Measurements from ENCODE around the gene FMOD. TPM values are rescaled to one million over a fixed set of nuclear protein-coding genes. Genes with fewer than 3 reads are reported as not detected.

The FMOD gene
- total RNA-seq, 6 experiments from 2014 or later: 2.7 to 9.0 (median 3.8) TPM

DNA sequence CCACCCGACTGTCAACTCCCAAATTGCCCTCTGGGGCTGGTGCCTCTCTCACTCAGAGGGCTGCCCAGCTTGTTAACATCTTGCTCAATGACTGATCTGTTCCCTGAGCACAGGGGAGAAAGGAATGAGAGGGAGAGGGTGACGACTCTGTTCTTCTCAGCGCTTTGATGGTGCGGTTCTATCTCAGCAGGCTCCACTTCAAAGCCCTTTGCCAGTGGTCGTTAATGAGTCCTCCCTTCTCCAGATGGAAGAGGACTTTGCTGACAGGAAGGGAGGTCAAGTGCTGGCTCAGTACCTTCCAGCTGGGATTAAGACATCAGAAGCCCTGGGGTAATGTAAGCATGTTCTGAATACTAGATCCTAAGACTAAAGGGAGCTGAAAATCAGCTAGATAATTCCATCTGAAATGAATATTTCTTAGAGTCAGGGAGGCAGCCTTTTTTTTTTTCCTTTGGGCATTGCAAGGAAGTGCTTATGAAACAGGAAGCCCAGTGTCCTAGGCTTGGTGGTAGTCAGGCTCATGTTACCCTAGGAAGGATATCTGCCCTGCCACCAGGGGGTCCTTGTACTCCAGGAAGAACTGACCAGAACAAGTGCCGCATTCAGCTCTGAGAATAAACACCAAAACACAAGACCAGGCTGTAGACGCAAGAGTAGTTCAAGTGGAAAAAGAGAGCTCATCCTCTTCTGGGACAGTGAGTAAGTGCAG is 4.7 kb downstream of the FMOD start:
- no peak for TF ChIP-seq POLR2A (IDR thresholded peaks at IDR 0.05)
- TF ChIP-seq, protein P1, sequence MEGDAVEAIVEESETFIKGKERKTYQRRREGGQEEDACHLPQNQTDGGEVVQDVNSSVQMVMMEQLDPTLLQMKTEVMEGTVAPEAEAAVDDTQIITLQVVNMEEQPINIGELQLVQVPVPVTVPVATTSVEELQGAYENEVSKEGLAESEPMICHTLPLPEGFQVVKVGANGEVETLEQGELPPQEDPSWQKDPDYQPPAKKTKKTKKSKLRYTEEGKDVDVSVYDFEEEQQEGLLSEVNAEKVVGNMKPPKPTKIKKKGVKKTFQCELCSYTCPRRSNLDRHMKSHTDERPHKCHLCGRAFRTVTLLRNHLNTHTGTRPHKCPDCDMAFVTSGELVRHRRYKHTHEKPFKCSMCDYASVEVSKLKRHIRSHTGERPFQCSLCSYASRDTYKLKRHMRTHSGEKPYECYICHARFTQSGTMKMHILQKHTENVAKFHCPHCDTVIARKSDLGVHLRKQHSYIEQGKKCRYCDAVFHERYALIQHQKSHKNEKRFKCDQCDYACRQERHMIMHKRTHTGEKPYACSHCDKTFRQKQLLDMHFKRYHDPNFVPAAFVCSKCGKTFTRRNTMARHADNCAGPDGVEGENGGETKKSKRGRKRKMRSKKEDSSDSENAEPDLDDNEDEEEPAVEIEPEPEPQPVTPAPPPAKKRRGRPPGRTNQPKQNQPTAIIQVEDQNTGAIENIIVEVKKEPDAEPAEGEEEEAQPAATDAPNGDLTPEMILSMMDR (IDR thresholded peaks at IDR 0.05): no peak
- Histone ChIP-seq H3K4me1 (peaks cover 0 to 2% (median 0%) of the 10 kb centered on the region in 4 donors), H3K4me3 (no peak overlapping the region), H3K9me3 (no peaks in the 10 kb centered on the region), H3K27ac (no peak overlapping the region), H3K27me3 (no peaks in the 10 kb centered on the region), H3K36me3 (no peaks in the 10 kb centered on the region)
- DNase-seq (no peak), ATAC-seq (no peak)
- intact Hi-C loops (cut with DNase I): loop anchor here in 1 of 2 donors (5.0 kb wide), 1 partner anchor 146 kb away; the partner anchor contains the start of gene OPTC
- 21% methylated on average over 2 of the region's 7 CpGs for WGBS (ENCODE audit: insufficient coverage, low coverage, low lambda C conversion rate, missing lambda C conversion rate)

DNA sequence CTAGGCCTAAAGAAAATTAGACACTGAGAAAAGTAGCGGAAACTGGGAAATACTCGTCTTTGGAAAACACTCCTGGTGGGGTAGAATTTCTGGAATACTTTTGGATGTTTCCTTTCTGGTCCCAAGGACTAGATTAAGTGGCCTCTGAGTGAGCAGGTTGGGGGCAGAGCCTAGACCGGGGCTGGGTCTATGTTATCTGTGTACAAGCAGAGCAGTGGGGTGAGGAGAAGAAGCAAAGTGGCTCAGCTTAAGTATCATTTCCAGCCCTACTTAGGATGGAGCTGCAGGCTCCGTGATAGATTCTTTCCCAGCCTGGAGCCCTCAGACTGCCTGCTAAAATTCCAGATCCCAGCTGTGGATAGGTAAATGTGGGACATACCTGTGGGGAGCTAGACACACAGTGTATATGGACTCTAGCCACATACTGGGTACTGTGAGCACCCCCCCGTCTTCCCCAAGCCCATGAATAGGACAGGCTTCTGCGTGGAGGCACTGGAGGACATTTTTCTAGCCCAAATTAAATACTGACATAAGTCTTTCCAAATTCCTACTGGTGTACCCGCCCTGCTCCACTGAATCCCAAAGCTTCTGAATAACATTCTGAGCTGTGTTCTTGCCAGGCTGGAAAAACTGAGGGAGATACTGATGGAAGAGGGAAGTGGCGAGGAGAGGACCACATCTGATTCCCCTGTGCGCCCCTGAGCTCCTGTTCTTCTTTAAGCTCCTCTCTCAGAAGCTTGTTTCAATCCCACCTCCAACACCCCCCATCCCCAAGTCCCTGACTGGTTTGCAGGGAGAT is 6.8 kb downstream of the FMOD start:
- Histone ChIP-seq H3K36me3 (no peaks in the 10 kb centered on the region), H3K4me1 (peaks cover 0 to 12% (median 2%) of the 10 kb centered on the region in 4 donors), H3K27ac (no peak overlapping the region), H3K27me3 (no peaks in the 10 kb centered on the region), H3K9me3 (no peaks in the 10 kb centered on the region), H3K4me3 (no peak overlapping the region)
- 55% methylated on average over 8 of the region's 9 CpGs for WGBS (ENCODE audit: insufficient coverage, low coverage, low lambda C conversion rate, missing lambda C conversion rate)
- intact Hi-C loops (cut with DNase I): loop anchor here in 1 of 2 donors (5.0 kb wide), 1 partner anchor 143 kb away; no protein-coding TSS in a partner anchor
- TF ChIP-seq, protein P1 (IDR thresholded peaks at IDR 0.05): no peak
- TF ChIP-seq POLR2A (IDR thresholded peaks at IDR 0.05): no peak
- ATAC-seq: no peak
- no peak for DNase-seq

DNA sequence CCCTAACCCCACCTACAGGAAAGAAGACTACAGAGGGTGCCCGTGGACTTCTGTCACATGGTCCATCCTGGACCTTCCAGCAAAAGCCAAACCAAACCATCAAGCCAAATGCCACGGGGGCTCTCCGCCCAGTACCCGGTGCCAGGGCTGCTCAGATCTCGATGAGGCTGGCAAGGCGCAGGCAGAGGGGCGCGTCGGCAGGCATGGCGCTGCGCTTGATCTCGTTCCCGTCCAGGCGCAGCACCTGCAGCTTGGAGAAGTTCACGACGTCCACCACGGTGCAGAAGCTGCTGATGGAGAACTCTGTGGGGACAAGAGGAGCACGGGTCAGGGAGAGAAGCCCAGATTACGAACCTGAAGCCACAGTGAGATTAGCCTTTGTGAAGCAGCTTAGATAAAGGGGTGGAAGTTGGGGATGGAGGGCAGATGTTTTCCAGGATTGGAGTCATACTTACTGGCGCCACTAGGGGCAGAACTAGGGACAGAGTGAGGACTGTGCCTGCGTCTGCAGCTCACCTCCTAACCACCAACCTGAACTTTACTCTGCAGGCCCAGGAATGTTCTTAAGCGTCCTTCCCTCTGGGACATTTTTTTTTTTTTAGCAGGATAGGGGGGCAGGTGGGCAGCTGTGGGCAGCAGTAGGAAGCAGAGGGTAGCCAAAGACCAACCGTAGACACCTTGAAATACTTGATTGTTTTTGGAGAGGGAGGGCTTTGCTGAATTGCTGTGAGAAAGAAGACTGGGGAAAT is 8.6 kb downstream of the FMOD start:
- intact Hi-C loops (cut with DNase I): loop anchor here in 1 of 2 donors (5.0 kb wide), 1 partner anchor 145 kb away; no protein-coding TSS in a partner anchor
- peak; percentile 76 to 81 (median 79) for ATAC-seq
- no peak for TF ChIP-seq POLR2A (IDR thresholded peaks at IDR 0.05)
- TF ChIP-seq, protein P1 (IDR thresholded peaks at IDR 0.05): peak; percentile 53 to 74 (median 61)
- 19% methylated on average over 15 of the region's 23 CpGs for WGBS (ENCODE audit: insufficient coverage, low coverage, low lambda C conversion rate, missing lambda C conversion rate)
- no peaks in the 10 kb centered on the region for H3K36me3 ChIP-seq
- H3K4me1 ChIP-seq: peaks cover 0 to 12% (median 2%) of the 10 kb centered on the region in 4 donors
- H3K9me3 ChIP-seq: no peaks in the 10 kb centered on the region
- no peaks in the 10 kb centered on the region for H3K27me3 ChIP-seq
- no peak overlapping the region for H3K27ac ChIP-seq
- H3K4me3 ChIP-seq: no peak overlapping the region
- peak in 2 of 3 donors; percentile 39 to 63 for DNase-seq

DNA sequence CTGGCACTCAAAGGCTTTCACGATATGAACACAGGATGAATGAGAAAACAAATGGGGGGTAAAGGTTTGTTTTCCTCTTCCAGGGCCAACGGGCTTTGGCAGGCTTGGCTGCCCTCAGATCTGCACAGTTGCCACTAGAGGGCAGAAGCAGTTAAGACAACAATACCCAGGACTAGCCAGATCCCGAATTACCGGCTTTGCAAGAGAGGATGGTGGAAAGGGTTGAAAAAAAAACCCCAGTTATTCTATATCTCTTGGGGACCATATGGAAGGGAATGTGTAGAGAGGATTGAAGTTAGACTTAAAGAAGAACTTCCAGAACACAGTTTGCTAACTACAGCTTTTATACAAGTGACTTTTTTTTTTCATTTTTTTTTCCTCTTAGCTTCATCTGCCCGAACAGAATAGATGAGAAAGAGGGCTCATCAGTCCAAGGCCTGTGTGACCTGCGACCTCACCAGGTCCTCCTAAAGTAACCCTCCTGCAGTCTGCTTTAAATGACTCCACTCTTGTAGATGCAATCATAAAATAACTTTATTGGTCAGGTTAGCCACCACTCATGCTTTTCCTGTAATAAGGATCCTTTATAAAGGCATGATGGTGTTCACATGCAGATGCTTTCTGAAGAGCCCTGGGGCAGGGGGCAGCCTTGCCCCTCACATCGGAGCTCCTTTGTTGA is 10.7 kb downstream of the FMOD start:
- intact Hi-C loops (cut with DNase I): loop anchor here in 1 of 2 donors (5.0 kb wide), 1 partner anchor 147 kb away; no protein-coding TSS in a partner anchor
- no peaks in the 10 kb centered on the region for H3K27me3 ChIP-seq
- DNase-seq (peak; percentile 62 to 83 (median 75)), ATAC-seq (peak; percentile 92 to 95 (median 94))
- H3K4me1 ChIP-seq: peaks cover 0 to 18% (median 2%) of the 10 kb centered on the region in 4 donors
- TF ChIP-seq, protein P1 (IDR thresholded peaks at IDR 0.05): peak; percentile 86 to 95 (median 92)
- no peak for TF ChIP-seq POLR2A (IDR thresholded peaks at IDR 0.05)
- 8% methylated on average over 7 of the region's 7 CpGs for WGBS (ENCODE audit: insufficient coverage, low coverage, low lambda C conversion rate, missing lambda C conversion rate)
- no peak overlapping the region for H3K27ac ChIP-seq
- H3K4me3 ChIP-seq: no peak overlapping the region
- H3K36me3 ChIP-seq: no peaks in the 10 kb centered on the region
- H3K9me3 ChIP-seq: no peaks in the 10 kb centered on the region

Measured in right lobe of liver (tissue), 6 donors.